Measurements from ENCODE around the gene ADNP2. TPM values are rescaled to one million over a fixed set of nuclear protein-coding genes. Genes with fewer than 3 reads are reported as not detected.

ADNP2 gene, protein sequence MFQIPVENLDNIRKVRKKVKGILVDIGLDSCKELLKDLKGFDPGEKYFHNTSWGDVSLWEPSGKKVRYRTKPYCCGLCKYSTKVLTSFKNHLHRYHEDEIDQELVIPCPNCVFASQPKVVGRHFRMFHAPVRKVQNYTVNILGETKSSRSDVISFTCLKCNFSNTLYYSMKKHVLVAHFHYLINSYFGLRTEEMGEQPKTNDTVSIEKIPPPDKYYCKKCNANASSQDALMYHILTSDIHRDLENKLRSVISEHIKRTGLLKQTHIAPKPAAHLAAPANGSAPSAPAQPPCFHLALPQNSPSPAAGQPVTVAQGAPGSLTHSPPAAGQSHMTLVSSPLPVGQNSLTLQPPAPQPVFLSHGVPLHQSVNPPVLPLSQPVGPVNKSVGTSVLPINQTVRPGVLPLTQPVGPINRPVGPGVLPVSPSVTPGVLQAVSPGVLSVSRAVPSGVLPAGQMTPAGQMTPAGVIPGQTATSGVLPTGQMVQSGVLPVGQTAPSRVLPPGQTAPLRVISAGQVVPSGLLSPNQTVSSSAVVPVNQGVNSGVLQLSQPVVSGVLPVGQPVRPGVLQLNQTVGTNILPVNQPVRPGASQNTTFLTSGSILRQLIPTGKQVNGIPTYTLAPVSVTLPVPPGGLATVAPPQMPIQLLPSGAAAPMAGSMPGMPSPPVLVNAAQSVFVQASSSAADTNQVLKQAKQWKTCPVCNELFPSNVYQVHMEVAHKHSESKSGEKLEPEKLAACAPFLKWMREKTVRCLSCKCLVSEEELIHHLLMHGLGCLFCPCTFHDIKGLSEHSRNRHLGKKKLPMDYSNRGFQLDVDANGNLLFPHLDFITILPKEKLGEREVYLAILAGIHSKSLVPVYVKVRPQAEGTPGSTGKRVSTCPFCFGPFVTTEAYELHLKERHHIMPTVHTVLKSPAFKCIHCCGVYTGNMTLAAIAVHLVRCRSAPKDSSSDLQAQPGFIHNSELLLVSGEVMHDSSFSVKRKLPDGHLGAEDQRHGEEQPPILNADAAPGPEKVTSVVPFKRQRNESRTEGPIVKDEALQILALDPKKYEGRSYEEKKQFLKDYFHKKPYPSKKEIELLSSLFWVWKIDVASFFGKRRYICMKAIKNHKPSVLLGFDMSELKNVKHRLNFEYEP
- 8.3 and 13.6 TPM in 2 replicates for total RNA-seq

DNA sequence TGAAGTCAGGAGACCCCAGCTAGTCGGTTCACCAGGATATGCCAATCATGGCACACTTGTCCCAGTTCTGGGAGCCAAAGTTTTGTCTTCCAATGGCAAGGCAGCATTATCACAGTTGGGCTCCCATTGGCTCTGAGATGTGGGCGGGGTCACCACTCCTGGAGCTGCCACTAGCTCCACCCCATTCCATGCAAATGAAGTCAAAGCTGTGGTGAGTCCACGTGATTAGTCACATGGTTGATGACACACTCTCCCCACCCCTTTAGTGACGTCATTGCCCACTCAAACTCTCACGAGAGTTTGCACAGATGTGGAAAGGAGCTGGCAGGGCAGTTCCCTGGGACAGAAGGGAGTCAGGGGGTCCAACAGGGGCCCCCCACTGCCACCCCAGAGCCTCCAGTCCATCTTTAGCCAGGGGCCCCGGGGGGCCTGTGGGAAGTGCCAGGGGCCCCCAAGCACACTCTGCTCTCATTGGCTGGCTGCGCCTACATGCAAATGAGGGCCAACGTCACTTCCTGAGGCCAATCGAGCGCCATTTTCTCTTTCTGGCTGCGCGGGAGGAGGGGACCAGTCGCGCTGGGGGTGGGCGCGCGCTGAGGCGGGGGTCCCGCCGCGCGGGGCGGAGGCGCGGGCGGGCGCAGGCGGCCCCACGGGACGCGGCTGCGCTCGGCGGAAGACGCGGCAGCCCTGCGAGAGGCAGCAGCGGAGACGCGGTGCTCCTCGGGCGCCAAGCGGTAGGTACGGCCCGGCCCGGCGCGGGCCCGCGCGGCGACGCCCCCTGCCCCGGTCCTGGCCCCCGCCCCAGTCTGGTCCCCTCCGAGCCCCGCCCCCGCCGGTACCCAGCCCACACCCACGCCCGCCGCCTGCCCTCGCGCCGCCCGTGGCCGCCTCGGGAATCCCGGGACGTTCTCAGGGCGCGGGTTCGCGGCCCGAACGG lies at the start of gene ADNP2:
Gene ADNP2 (plus strand): TSS at position 524 of the 937 bp plus-strand sequence. CDS start 8,281 bp downstream, outside the sequence.

Other genes with a start within 250 kb of the ADNP2 start
- 40.3 and 43.1 TPM in 2 replicates for gene SLC66A2, start 157.6 kb upstream of the ADNP2 start, total RNA-seq
- gene HSBP1L1, start 144.6 kb upstream of the ADNP2 start, total RNA-seq = 4.5 and 7.1 TPM in 2 replicates
- 38.7 and 74.1 TPM in 2 replicates for gene TXNL4A, start 120.7 kb upstream of the ADNP2 start, total RNA-seq
- 30.4 and 37.8 TPM in 2 replicates for gene RBFA, start 74.8 kb upstream of the ADNP2 start, total RNA-seq
- gene PARD6G, start 138.3 kb downstream of the ADNP2 start, total RNA-seq = 0.97 and 25.0 TPM in 2 replicates

All from bladder microvascular endothelial cell (primary cell).